ENCODE measurements around the gene POLR2L. TPM values are rescaled to one million over a fixed set of nuclear protein-coding genes. Genes with fewer than 3 reads are reported as not detected.

Gene POLR2L
- total RNA-seq, 1 experiment from 2014 or later = 118 TPM

DNA sequence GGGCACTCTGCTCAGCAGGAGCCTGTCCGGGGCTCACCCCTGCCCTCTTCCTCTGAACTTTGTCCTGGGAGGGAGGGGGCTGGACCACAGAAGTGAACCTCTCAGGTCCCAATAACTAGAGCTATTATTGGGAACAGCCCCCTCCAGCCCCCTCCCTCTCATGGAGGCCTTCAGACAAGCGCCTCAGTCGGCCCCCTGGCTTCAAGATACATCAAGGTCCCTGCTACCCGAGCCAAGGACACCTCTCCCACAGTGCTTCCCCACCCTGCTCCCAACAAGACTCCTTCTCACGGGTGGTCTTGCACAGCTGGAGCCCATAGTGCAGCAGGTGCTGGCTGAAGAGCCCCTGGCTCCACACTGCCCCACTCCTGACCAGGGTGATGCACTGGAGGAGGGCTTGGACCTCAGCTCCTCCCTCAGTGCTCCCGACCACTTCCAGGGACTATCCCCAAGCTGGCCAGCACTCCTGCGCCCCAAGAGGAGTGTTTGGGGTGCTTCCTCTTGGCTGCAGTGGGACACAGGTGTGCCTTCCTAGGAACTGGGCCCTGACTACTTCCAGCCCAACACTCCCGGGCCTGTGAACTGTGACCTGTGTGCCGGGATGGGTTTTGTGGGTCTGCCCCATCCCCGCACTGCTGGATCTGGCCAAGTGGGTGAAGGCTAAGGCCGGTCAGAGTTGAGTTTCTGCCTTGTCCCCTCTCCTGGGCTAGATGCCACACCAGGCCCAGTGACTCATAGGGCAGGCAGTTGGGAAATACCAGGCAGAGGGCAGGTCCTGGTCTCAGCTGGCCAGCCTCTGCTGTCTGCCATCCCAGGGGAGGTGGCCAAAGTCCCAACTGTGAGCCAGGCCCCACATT lies 21.4 kb downstream of the POLR2L start:
- intact Hi-C loops (cut with micrococcal nuclease) = no loop called here
- Mint-ChIP-seq H3K27me3 (ENCODE audit: insufficient read depth, unreplicated experiment) (no peaks in the 10 kb centered on the region), H3K9me3 (ENCODE audit: unreplicated experiment) (no peaks in the 10 kb centered on the region), H3K36me3 (ENCODE audit: insufficient read depth, unreplicated experiment) (peaks cover 42% of the 10 kb centered on the region), H3K4me1 (ENCODE audit: insufficient read depth, unreplicated experiment) (peaks cover 11% of the 10 kb centered on the region), H3K27ac (ENCODE audit: low read depth, unreplicated experiment) (peak overlapping the region; percentile 40), H3K4me3 (ENCODE audit: unreplicated experiment) (peak overlapping the region; percentile 72)
- TF ChIP-seq, protein P1, sequence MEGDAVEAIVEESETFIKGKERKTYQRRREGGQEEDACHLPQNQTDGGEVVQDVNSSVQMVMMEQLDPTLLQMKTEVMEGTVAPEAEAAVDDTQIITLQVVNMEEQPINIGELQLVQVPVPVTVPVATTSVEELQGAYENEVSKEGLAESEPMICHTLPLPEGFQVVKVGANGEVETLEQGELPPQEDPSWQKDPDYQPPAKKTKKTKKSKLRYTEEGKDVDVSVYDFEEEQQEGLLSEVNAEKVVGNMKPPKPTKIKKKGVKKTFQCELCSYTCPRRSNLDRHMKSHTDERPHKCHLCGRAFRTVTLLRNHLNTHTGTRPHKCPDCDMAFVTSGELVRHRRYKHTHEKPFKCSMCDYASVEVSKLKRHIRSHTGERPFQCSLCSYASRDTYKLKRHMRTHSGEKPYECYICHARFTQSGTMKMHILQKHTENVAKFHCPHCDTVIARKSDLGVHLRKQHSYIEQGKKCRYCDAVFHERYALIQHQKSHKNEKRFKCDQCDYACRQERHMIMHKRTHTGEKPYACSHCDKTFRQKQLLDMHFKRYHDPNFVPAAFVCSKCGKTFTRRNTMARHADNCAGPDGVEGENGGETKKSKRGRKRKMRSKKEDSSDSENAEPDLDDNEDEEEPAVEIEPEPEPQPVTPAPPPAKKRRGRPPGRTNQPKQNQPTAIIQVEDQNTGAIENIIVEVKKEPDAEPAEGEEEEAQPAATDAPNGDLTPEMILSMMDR (IDR thresholded peaks at IDR 0.05; ENCODE audit: unreplicated experiment) = no peak
- no TSS peak for BruUV-seq (replicated peaks)
- POLR2A ChIA-PET = interaction anchor here (0.6 to 9.6 kb wide), 10 partner anchors 10 to 125 kb away, joined by 3 to 274 read pairs (median 26); partner anchors contain the start of genes CD151, DEAF1, GATD1 and PIDD1
- CTCF ChIA-PET = interaction anchor here (0.8 to 1.6 kb wide), 2 partner anchors 13 to 531 kb away, joined by 3 to 6 read pairs; no protein-coding TSS in a partner anchor
- DNase-seq (ENCODE audit: unreplicated experiment) = peak; percentile 91

- Mint-ChIP-seq H3K27me3 (ENCODE audit: insufficient read depth, unreplicated experiment) (no peaks in the 10 kb centered on the region), H3K36me3 (ENCODE audit: insufficient read depth, unreplicated experiment) (peaks cover 34% of the 10 kb centered on the region), H3K4me3 (ENCODE audit: unreplicated experiment) (peak overlapping the region; percentile 72), H3K4me1 (ENCODE audit: insufficient read depth, unreplicated experiment) (peaks cover 11% of the 10 kb centered on the region), H3K9me3 (ENCODE audit: unreplicated experiment) (no peaks in the 10 kb centered on the region), H3K27ac (ENCODE audit: low read depth, unreplicated experiment) (peak overlapping the region; percentile 40)
- BruUV-seq (replicated peaks) = TSS peak; percentile 36
- intact Hi-C loops (cut with micrococcal nuclease) = loop anchor here (1.0 kb wide), 1 partner anchor 14 kb away; no protein-coding TSS in a partner anchor
- POLR2A ChIA-PET = interaction anchor here (0.7 to 9.6 kb wide), 18 partner anchors 9 to 403 kb away, joined by 3 to 274 read pairs (median 13); partner anchors contain the start of genes CD151, CHID1, DEAF1 and GATD1
- DNase-seq (ENCODE audit: unreplicated experiment) = peak; percentile 91
- CTCF ChIA-PET = interaction anchor here (1.6 kb wide), 1 partner anchor 14 kb away, joined by 6 read pairs; no protein-coding TSS in a partner anchor
- TF ChIP-seq, protein P1 (IDR thresholded peaks at IDR 0.05; ENCODE audit: unreplicated experiment) = no peak
These were observed 22.2 kb downstream of the POLR2L start for GRCh38 chr11:819943-820649.

DNA sequence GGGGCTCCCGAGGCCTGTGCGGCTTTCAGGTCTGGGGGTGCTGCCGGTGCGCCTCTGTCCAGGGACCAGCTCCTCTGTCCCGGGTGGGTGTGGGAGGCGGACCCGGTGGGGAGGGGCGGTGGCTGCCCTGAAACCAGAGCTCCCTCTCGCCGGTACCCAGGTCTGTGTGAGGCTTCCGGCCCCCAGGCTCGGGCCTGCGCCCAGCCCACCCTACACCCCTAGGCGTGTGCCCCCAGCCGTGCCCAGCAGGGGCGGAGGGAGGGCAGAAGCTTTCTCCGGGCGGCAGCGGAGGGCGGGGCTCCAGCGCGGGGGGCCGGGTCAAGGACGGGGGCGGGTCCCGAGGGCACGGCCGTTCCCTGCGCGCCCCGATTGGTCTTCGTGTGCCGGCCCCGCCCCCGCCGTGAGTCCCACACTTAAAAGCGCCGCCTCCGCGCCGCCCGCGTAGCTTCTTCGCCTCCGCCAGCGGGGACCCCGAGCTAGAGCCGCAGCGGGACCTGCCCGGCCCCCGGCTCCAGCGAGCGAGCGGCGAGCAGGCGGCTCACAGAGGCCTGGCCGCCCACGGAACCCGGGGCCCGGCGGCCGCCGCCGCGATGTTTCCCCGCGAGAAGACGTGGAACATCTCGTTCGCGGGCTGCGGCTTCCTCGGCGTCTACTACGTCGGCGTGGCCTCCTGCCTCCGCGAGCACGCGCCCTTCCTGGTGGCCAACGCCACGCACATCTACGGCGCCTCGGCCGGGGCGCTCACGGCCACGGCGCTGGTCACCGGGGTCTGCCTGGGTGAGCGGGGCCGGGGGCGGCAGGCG lies 23.0 kb downstream of the POLR2L start:
- POLR2A ChIA-PET = interaction anchor here (0.7 to 9.6 kb wide), 20 partner anchors 8 to 403 kb away, joined by 3 to 274 read pairs (median 10); partner anchors contain the start of genes CD151, CHID1, DEAF1 and GATD1
- TF ChIP-seq, protein P1 (IDR thresholded peaks at IDR 0.05; ENCODE audit: unreplicated experiment) = no peak
- no peaks in the 10 kb centered on the region for H3K27me3 Mint-ChIP-seq (ENCODE audit: insufficient read depth, unreplicated experiment)
- intact Hi-C loops (cut with micrococcal nuclease) = loop anchor here (1.0 kb wide), 1 partner anchor 15 kb away; no protein-coding TSS in a partner anchor
- peak; percentile 89 for DNase-seq (ENCODE audit: unreplicated experiment)
- CTCF ChIA-PET = interaction anchor here (0.6 kb wide), 2 partner anchors 21 to 81 kb away, joined by 3 read pairs; no protein-coding TSS in a partner anchor
- no peaks in the 10 kb centered on the region for H3K9me3 Mint-ChIP-seq (ENCODE audit: unreplicated experiment)
- peak overlapping the region; percentile 72 for H3K4me3 Mint-ChIP-seq (ENCODE audit: unreplicated experiment)
- peak overlapping the region; percentile 40 for H3K27ac Mint-ChIP-seq (ENCODE audit: low read depth, unreplicated experiment)
- H3K4me1 Mint-ChIP-seq (ENCODE audit: insufficient read depth, unreplicated experiment) = peaks cover 11% of the 10 kb centered on the region
- H3K36me3 Mint-ChIP-seq (ENCODE audit: insufficient read depth, unreplicated experiment) = peaks cover 30% of the 10 kb centered on the region
- no TSS peak for BruUV-seq (replicated peaks)

Data from MCF 10A (cell line).